Measurements from ENCODE around the gene RPRD1A.
"Not testable (repeated sequence)": the region's sequence is repeated elsewhere in the genome, so short reads cannot be mapped to it uniquely, and the experiment has no call there.

RPRD1A gene

DNA sequence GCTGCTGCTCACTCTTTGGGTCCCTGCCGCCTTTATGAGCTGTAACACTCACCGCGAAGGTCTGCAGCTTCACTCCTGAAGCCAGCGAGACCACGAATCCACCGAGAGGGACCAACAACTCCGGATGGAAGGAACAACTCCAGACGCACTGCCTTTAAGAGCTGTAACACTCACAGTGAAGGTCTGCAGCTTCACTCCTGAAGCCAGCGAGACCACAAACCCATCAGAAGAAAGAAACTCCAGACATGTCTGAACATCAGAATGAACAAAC, 2.6 kb downstream of the RPRD1A start:
- DNase-seq; H3K36me3 ChIP-seq (ENCODE audit: control insufficient read depth, insufficient read depth, low read length); H3K4me3 ChIP-seq (ENCODE audit: insufficient read depth, low read depth, low read length, poor library complexity, severe bottlenecking); H3K27me3 ChIP-seq (replicated peaks; ENCODE audit: control insufficient read depth, insufficient read depth, low read length, poor library complexity, severe bottlenecking); H3K27ac ChIP-seq (ENCODE audit: insufficient read depth, low read length, poor library complexity, severe bottlenecking); H3K9me3 ChIP-seq (ENCODE audit: control insufficient read depth, low read length): not testable (repeated sequence)
- H3K4me1 ChIP-seq (ENCODE audit: control insufficient read depth, insufficient read depth, low read length, poor library complexity, severe bottlenecking), result peaks cover 17% of the 10 kb centered on the region

DNA sequence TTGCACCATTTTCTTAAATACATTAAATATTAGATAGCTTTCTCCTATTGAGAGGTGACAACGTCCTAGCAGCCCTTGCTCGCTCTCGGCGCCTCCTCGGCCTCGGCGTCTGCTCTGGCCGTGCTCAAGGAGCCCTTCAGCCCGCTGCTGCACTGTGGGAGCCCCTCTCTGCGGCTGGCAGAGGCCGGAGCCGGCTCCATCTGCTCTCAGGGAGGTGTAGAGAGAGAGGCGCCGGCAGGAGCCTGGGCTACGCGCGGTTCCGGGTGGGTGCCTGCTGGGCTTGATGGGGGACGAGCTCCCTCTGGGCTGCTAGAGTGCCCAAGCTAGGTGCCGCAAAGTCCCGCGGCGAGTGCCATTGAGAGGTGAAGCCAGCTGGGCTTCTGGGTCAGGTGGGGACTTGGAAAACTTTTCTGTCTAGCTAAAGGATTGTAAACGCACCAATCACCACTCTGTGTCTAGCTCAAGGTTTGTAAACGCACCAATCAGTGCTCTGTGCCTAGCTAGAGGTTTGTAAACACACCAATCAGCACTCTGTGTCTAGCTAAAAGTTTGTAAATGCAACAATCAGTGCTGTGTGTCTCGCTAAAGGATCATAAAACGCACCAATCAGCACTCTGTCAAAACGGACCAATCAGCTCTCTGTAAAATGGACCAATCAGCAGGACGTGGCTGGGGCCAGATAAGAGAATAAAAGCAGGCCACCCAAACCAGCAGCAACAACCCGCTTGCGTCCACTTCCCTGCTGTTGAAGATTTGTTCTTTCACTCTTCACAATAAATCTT, 3.1 kb downstream of the RPRD1A start:
- H3K4me1 ChIP-seq (ENCODE audit: control insufficient read depth, insufficient read depth, low read length, poor library complexity, severe bottlenecking), result peaks cover 17% of the 10 kb centered on the region
- no peak overlapping the region for H3K27ac ChIP-seq (ENCODE audit: insufficient read depth, low read length, poor library complexity, severe bottlenecking)
- H3K4me3 ChIP-seq (ENCODE audit: insufficient read depth, low read depth, low read length, poor library complexity, severe bottlenecking), result no peak overlapping the region
- H3K9me3 ChIP-seq (ENCODE audit: control insufficient read depth, low read length), result no peaks in the 10 kb centered on the region
- H3K27me3 ChIP-seq (replicated peaks; ENCODE audit: control insufficient read depth, insufficient read depth, low read length, poor library complexity, severe bottlenecking), result no peaks in the 10 kb centered on the region
- DNase-seq, result no peak
- H3K36me3 ChIP-seq (ENCODE audit: control insufficient read depth, insufficient read depth, low read length), result no peaks in the 10 kb centered on the region

DNA sequence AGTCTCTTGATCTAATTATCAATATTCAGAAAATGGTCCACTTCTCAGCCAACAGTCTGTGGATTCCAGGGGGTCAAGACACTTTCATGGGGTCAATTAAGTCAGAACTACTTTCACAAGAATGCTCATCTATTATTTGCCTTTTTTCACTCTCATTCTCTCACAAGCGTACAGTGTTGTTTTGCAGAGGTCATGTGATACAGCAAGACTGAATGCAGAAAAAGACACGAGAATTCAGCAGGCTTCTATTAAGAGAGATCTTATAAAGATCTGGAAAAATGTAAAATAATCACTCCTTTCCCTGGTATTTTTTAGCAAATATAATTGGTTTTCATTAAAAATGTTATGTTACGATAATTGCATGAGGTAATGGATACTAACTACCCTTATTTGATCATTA, 8.7 kb downstream of the RPRD1A start:
- peaks cover 2% of the 10 kb centered on the region for H3K4me1 ChIP-seq (ENCODE audit: control insufficient read depth, insufficient read depth, low read length, poor library complexity, severe bottlenecking)
- H3K4me3 ChIP-seq (ENCODE audit: insufficient read depth, low read depth, low read length, poor library complexity, severe bottlenecking), result no peak overlapping the region
- no peaks in the 10 kb centered on the region for H3K9me3 ChIP-seq (ENCODE audit: control insufficient read depth, low read length)
- H3K36me3 ChIP-seq (ENCODE audit: control insufficient read depth, insufficient read depth, low read length), result no peaks in the 10 kb centered on the region
- no peaks in the 10 kb centered on the region for H3K27me3 ChIP-seq (replicated peaks; ENCODE audit: control insufficient read depth, insufficient read depth, low read length, poor library complexity, severe bottlenecking)
- no peak for DNase-seq
- H3K27ac ChIP-seq (ENCODE audit: insufficient read depth, low read length, poor library complexity, severe bottlenecking), result no peak overlapping the region

DNA sequence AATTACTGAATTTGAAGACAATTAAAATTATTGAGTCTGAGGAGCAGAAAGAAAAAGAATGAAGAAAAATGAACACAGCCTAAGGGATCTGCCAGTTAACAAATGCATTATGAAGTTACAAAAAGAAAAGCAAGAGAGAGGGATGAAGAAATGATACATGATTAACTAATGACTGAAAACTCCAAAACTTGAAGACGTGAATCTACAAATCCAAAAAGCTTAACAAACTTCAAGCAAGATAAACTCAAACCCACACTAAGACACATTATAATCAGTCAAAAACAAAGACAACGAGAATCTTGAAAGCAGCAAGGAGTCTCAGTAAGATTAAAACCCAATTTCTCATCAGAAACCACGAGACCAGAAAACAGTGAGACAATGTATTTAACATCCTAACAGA, 15.6 kb downstream of the RPRD1A start:
- Histone ChIP-seq H3K4me3 (ENCODE audit: insufficient read depth, low read depth, low read length, poor library complexity, severe bottlenecking) (no peak overlapping the region), H3K36me3 (ENCODE audit: control insufficient read depth, insufficient read depth, low read length) (no peaks in the 10 kb centered on the region), H3K27ac (ENCODE audit: insufficient read depth, low read length, poor library complexity, severe bottlenecking) (no peak overlapping the region), H3K27me3 (replicated peaks; ENCODE audit: control insufficient read depth, insufficient read depth, low read length, poor library complexity, severe bottlenecking) (no peaks in the 10 kb centered on the region), H3K4me1 (ENCODE audit: control insufficient read depth, insufficient read depth, low read length, poor library complexity, severe bottlenecking) (peaks cover 2% of the 10 kb centered on the region), H3K9me3 (ENCODE audit: control insufficient read depth, low read length) (no peaks in the 10 kb centered on the region)
- no peak for DNase-seq

DNA sequence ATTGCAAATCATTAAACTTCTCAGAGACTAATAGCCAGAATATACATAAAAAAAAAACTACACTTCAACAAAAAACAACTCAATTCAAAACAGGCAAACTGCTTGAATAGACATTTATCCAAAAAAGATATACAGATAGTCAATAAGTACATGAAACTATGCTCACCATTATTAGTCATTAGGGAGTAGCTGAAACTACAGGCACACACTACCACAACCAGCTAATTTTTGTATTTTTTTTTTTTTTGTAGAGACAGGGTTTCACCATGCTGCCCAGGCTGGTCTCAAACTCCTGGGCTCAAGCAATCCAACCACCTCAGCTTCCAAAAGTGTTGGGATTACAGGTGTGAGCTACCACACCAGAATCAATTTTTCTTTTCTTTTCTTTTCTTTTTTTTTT, 16.9 kb downstream of the RPRD1A start:
- no peaks in the 10 kb centered on the region for H3K27me3 ChIP-seq (replicated peaks; ENCODE audit: control insufficient read depth, insufficient read depth, low read length, poor library complexity, severe bottlenecking)
- no peak for DNase-seq
- H3K36me3 ChIP-seq (ENCODE audit: control insufficient read depth, insufficient read depth, low read length), result no peaks in the 10 kb centered on the region
- H3K4me1 ChIP-seq (ENCODE audit: control insufficient read depth, insufficient read depth, low read length, poor library complexity, severe bottlenecking), result peaks cover 2% of the 10 kb centered on the region
- no peaks in the 10 kb centered on the region for H3K9me3 ChIP-seq (ENCODE audit: control insufficient read depth, low read length)
- no peak overlapping the region for H3K4me3 ChIP-seq (ENCODE audit: insufficient read depth, low read depth, low read length, poor library complexity, severe bottlenecking)
- no peak overlapping the region for H3K27ac ChIP-seq (ENCODE audit: insufficient read depth, low read length, poor library complexity, severe bottlenecking)

DNA sequence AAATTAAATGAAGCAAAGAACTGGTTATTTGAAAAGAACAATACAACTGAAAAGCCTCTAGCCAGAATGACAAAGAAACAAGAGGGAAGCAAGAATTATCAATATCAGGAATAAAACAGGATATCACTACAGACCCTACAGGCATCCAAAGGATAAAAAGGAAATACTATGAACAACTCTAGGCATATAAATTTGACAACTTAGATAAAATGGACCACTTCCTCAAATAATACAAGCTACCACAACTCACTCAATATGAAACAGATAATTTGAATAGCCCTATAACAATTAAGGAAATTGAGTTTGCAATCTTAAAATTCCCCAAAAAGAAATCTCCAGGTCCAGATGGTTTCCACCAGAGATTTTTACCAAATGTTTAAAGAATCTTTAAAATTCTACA, 19.8 kb downstream of the RPRD1A start:
- no peaks in the 10 kb centered on the region for H3K27me3 ChIP-seq (replicated peaks; ENCODE audit: control insufficient read depth, insufficient read depth, low read length, poor library complexity, severe bottlenecking)
- no peaks in the 10 kb centered on the region for H3K36me3 ChIP-seq (ENCODE audit: control insufficient read depth, insufficient read depth, low read length)
- no peaks in the 10 kb centered on the region for H3K4me1 ChIP-seq (ENCODE audit: control insufficient read depth, insufficient read depth, low read length, poor library complexity, severe bottlenecking)
- DNase-seq, result no peak
- H3K4me3 ChIP-seq (ENCODE audit: insufficient read depth, low read depth, low read length, poor library complexity, severe bottlenecking), result no peak overlapping the region
- H3K9me3 ChIP-seq (ENCODE audit: control insufficient read depth, low read length), result no peaks in the 10 kb centered on the region
- no peak overlapping the region for H3K27ac ChIP-seq (ENCODE audit: insufficient read depth, low read length, poor library complexity, severe bottlenecking)

DNA sequence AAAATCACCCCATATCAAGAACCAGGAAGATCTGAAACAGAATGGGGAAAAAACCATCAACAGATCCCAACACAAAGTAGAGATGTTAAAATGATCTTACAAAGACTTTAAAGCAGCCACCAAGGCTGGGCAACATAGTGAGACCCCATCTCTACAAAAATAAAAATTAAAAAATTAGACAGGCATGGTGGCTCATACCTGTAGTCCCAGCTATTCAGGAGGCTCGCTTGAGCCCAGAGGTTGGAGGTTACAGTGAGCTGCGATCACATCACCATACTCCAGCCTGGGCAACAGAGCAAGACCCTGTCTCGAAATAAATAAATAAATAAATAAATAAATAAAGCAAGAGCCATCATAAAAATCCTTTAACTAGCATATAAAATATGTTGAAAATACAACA, 20.5 kb downstream of the RPRD1A start:
- H3K36me3 ChIP-seq (ENCODE audit: control insufficient read depth, insufficient read depth, low read length), result no peaks in the 10 kb centered on the region
- no peaks in the 10 kb centered on the region for H3K4me1 ChIP-seq (ENCODE audit: control insufficient read depth, insufficient read depth, low read length, poor library complexity, severe bottlenecking)
- no peaks in the 10 kb centered on the region for H3K9me3 ChIP-seq (ENCODE audit: control insufficient read depth, low read length)
- DNase-seq, result no peak
- no peak overlapping the region for H3K27ac ChIP-seq (ENCODE audit: insufficient read depth, low read length, poor library complexity, severe bottlenecking)
- H3K27me3 ChIP-seq (replicated peaks; ENCODE audit: control insufficient read depth, insufficient read depth, low read length, poor library complexity, severe bottlenecking), result no peaks in the 10 kb centered on the region
- no peak overlapping the region for H3K4me3 ChIP-seq (ENCODE audit: insufficient read depth, low read depth, low read length, poor library complexity, severe bottlenecking)

DNA sequence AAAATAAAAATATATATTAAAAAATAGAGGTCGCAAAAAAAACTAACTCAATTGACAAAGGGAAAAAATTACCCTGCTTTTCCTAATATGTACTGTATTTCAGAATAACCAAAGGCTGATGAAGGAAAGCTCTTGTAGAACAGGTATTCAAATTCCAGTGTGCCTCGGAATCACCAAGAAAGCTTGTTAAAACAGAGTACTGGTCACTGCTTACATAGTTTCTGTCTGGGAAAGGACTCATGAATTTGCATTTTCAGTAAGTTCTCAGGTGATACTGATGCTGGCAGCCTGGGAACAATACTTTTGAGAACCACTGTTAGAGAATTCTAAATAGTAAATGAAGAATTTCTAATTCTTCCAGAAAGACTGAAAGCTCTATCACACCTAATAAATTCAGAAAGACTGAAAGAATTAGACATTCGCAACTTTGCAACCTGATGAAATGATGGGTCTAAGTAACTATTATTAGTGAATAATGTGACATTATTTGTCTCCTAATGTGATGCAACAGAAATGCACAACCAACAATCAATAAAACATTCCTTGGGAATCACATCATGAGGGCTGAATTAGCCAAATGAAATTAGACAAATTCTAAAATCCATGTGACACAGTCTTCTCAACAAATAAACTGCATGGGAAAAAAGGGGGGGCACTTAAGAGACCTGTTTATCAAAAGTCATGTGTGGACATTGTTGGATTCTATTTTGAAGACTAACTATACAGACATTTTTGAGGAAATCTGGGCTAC, 21.9 kb downstream of the RPRD1A start:
- Histone ChIP-seq H3K4me1 (ENCODE audit: control insufficient read depth, insufficient read depth, low read length, poor library complexity, severe bottlenecking) (peaks cover 6% of the 10 kb centered on the region), H3K4me3 (ENCODE audit: insufficient read depth, low read depth, low read length, poor library complexity, severe bottlenecking) (no peak overlapping the region), H3K27ac (ENCODE audit: insufficient read depth, low read length, poor library complexity, severe bottlenecking) (no peak overlapping the region), H3K9me3 (ENCODE audit: control insufficient read depth, low read length) (no peaks in the 10 kb centered on the region), H3K27me3 (replicated peaks; ENCODE audit: control insufficient read depth, insufficient read depth, low read length, poor library complexity, severe bottlenecking) (no peaks in the 10 kb centered on the region), H3K36me3 (ENCODE audit: control insufficient read depth, insufficient read depth, low read length) (no peaks in the 10 kb centered on the region)
- no peak for DNase-seq

DNA sequence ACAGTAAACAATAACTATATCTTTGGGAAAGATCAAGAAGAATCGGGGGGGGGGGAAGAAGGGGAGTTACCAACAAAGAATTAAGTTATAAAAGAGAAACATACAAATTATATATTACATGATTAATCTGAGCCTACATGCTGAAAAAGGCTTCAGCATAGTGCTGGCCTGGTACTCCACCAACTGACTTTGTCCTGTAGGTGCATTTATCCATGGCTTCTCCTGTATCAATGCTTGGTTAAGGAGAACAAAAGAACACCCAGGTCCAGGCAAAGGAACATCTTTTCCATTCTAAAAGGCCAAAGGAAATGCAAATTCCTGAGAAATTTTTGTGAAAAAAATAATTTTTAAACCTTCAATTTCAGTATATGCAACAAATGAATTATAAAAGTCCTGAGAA, 24.2 kb downstream of the RPRD1A start:
- H3K9me3 ChIP-seq (ENCODE audit: control insufficient read depth, low read length), result peaks cover 1% of the 10 kb centered on the region
- H3K36me3 ChIP-seq (ENCODE audit: control insufficient read depth, insufficient read depth, low read length), result peaks cover 2% of the 10 kb centered on the region
- H3K27me3 ChIP-seq (replicated peaks; ENCODE audit: control insufficient read depth, insufficient read depth, low read length, poor library complexity, severe bottlenecking), result no peaks in the 10 kb centered on the region
- peaks cover 6% of the 10 kb centered on the region for H3K4me1 ChIP-seq (ENCODE audit: control insufficient read depth, insufficient read depth, low read length, poor library complexity, severe bottlenecking)
- H3K4me3 ChIP-seq (ENCODE audit: insufficient read depth, low read depth, low read length, poor library complexity, severe bottlenecking), result no peak overlapping the region
- no peak overlapping the region for H3K27ac ChIP-seq (ENCODE audit: insufficient read depth, low read length, poor library complexity, severe bottlenecking)
- DNase-seq, result no peak

DNA sequence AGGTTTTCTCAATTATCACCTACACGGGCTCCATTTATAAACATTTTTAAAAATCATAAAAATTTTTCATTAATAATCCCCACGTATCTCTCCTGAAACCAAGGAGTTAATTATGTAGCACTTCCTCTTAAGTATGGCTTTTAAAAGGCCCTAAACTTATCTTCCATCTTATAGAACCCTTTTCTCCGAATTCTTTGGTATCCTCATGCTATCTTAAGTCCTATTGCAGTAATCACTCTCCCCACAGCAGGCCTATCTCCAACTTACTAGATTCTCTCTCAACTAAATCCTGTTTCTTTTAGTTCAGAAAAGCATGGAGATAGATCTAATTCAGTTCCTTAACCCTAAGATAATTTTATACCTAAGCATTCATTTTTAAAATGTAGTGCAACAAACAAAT, 26.2 kb downstream of the RPRD1A start:
- H3K36me3 ChIP-seq (ENCODE audit: control insufficient read depth, insufficient read depth, low read length), result peaks cover 5% of the 10 kb centered on the region
- peaks cover 3% of the 10 kb centered on the region for H3K9me3 ChIP-seq (ENCODE audit: control insufficient read depth, low read length)
- DNase-seq, result no peak
- no peak overlapping the region for H3K27ac ChIP-seq (ENCODE audit: insufficient read depth, low read length, poor library complexity, severe bottlenecking)
- peaks cover 6% of the 10 kb centered on the region for H3K4me1 ChIP-seq (ENCODE audit: control insufficient read depth, insufficient read depth, low read length, poor library complexity, severe bottlenecking)
- H3K27me3 ChIP-seq (replicated peaks; ENCODE audit: control insufficient read depth, insufficient read depth, low read length, poor library complexity, severe bottlenecking), result no peaks in the 10 kb centered on the region
- no peak overlapping the region for H3K4me3 ChIP-seq (ENCODE audit: insufficient read depth, low read depth, low read length, poor library complexity, severe bottlenecking)
